ENCODE results near the gene ALK.

Gene ALK

GRCh38 chr2:29655391-29656086 lies 265.8 kb downstream of the ALK start:
- Histone ChIP-seq H3K9me3 (ENCODE audit: control insufficient read depth, insufficient read depth, low read depth, low read length) (no peaks in the 10 kb centered on the region), H3K4me1 (ENCODE audit: control insufficient read depth, insufficient read depth, low read length) (no peaks in the 10 kb centered on the region), H3K4me3 (ENCODE audit: low read depth, low read length) (no peak overlapping the region), H3K27ac (ENCODE audit: extremely low read depth, low read depth, low read length) (no peak overlapping the region), H3K36me3 (ENCODE audit: control insufficient read depth in 2 of 2, insufficient read depth in 1 of 2, low read length in 2 of 2) (no peaks in the 10 kb centered on the region)
- no peak for TF ChIP-seq ZNF792 (tag by site-specific recombination; IDR thresholded peaks at IDR 0.05)
- TF ChIP-seq ZNF544 (tag by site-specific recombination; IDR thresholded peaks at IDR 0.05): no peak
- TF ChIP-seq ZNF677 (tag by site-specific recombination; IDR thresholded peaks at IDR 0.05): no peak
- no peak for TF ChIP-seq YY2 (tag by site-specific recombination; IDR thresholded peaks at IDR 0.05)
- no peak for TF ChIP-seq ZFP37 (tag by site-specific recombination; IDR thresholded peaks at IDR 0.05)
- no peak for TF ChIP-seq ZNF558 (tag by site-specific recombination; IDR thresholded peaks at IDR 0.05)
- no peak for TF ChIP-seq MYNN (tag by site-specific recombination; IDR thresholded peaks at IDR 0.05; ENCODE audit: borderline replicate concordance)
- no peak for TF ChIP-seq KLF10 (tag by site-specific recombination; IDR thresholded peaks at IDR 0.05)
- no peak for TF ChIP-seq ZNF488 (tag by site-specific recombination; IDR thresholded peaks at IDR 0.05)
- TF ChIP-seq, protein P1, sequence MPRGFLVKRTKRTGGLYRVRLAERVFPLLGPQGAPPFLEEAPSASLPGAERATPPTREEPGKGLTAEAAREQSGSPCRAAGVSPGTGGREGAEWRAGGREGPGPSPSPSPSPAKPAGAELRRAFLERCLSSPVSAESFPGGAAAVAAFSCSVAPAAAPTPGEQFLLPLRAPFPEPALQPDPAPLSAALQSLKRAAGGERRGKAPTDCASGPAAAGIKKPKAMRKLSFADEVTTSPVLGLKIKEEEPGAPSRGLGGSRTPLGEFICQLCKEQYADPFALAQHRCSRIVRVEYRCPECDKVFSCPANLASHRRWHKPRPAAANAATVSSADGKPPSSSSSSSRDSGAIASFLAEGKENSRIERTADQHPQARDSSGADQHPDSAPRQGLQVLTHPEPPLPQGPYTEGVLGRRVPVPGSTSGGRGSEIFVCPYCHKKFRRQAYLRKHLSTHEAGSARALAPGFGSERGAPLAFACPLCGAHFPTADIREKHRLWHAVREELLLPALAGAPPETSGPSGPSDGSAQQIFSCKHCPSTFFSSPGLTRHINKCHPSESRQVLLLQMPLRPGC (tag by site-specific recombination; IDR thresholded peaks at IDR 0.05): no peak
- TF ChIP-seq KLF9 (tag by site-specific recombination; IDR thresholded peaks at IDR 0.05; ENCODE audit: low read depth): no peak
- no peak for TF ChIP-seq ZNF76 (tag by site-specific recombination; IDR thresholded peaks at IDR 0.05; ENCODE audit: borderline replicate concordance, low read depth)
- TF ChIP-seq ZNF585B (tag by site-specific recombination; IDR thresholded peaks at IDR 0.05): no peak
- no peak for TF ChIP-seq ZNF560 (tag by site-specific recombination; IDR thresholded peaks at IDR 0.05; ENCODE audit: borderline replicate concordance)
- POLR2A ChIA-PET: no interaction called here
- CTCF ChIA-PET: no interaction called here

DNA sequence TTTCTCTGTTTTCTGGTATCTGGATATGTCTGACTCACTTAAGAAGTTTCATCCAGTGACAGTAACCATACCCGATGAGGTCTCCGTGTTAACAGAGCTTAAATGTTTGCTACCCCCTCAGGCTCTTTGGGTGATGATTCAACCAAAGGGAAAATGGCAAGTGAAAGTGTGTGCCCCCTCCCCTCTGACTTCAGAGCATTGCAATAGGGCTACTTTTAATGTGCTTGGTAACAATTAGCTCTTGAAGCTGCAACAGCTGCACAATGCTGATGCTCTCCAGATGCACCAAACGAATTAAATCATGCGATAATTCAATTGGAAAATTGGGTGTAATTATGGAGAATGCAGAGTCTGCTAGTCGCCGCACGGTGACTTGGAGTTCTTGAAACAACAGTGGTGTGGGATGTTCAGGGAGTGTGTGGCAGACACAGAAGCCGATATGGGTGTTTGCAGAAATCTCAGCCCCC lies 270.7 kb downstream of the ALK start:
- Histone ChIP-seq H3K27ac (ENCODE audit: extremely low read depth, low read depth, low read length) (no peak overlapping the region), H3K9me3 (ENCODE audit: control insufficient read depth, insufficient read depth, low read depth, low read length) (no peaks in the 10 kb centered on the region), H3K4me3 (ENCODE audit: low read depth, low read length) (no peak overlapping the region), H3K4me1 (ENCODE audit: control insufficient read depth, insufficient read depth, low read length) (no peaks in the 10 kb centered on the region), H3K36me3 (ENCODE audit: control insufficient read depth in 2 of 2, insufficient read depth in 1 of 2, low read length in 2 of 2) (no peaks in the 10 kb centered on the region)
- TF ChIP-seq ZNF211 (tag by site-specific recombination; IDR thresholded peaks at IDR 0.05; ENCODE audit: low read depth) (no peak), ZNF488 (tag by site-specific recombination; IDR thresholded peaks at IDR 0.05) (no peak), ZNF155 (tag by site-specific recombination; IDR thresholded peaks at IDR 0.05) (no peak), ZNF791 (tag by site-specific recombination; IDR thresholded peaks at IDR 0.05) (no peak), ZNF140 (tag by site-specific recombination; IDR thresholded peaks at IDR 0.05) (no peak), GFI1B (tag by site-specific recombination; IDR thresholded peaks at IDR 0.05) (no peak), ZNF214 (tag by site-specific recombination; IDR thresholded peaks at IDR 0.05; ENCODE audit: borderline replicate concordance) (no peak), ZNF707 (tag by site-specific recombination; IDR thresholded peaks at IDR 0.05) (no peak), ZSCAN30 (tag by site-specific recombination; IDR thresholded peaks at IDR 0.05) (no peak), OVOL3 (tag by site-specific recombination; IDR thresholded peaks at IDR 0.05) (no peak), GLI2 (tag by site-specific recombination; IDR thresholded peaks at IDR 0.05; ENCODE audit: borderline replicate concordance, low read depth) (no peak)
- TF ChIP-seq, protein P2, sequence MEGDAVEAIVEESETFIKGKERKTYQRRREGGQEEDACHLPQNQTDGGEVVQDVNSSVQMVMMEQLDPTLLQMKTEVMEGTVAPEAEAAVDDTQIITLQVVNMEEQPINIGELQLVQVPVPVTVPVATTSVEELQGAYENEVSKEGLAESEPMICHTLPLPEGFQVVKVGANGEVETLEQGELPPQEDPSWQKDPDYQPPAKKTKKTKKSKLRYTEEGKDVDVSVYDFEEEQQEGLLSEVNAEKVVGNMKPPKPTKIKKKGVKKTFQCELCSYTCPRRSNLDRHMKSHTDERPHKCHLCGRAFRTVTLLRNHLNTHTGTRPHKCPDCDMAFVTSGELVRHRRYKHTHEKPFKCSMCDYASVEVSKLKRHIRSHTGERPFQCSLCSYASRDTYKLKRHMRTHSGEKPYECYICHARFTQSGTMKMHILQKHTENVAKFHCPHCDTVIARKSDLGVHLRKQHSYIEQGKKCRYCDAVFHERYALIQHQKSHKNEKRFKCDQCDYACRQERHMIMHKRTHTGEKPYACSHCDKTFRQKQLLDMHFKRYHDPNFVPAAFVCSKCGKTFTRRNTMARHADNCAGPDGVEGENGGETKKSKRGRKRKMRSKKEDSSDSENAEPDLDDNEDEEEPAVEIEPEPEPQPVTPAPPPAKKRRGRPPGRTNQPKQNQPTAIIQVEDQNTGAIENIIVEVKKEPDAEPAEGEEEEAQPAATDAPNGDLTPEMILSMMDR (tag by site-specific recombination; IDR thresholded peaks at IDR 0.05): no peak
- CTCF ChIA-PET: interaction anchor here (0.6 kb wide), 1 partner anchor 58 kb away, joined by 3 read pairs; no protein-coding TSS in a partner anchor
- POLR2A ChIA-PET: no interaction called here

Measured in HEK293 (cell line).